Natural killer cell (primary cell): ENCODE data around the gene CHTOP. TPM values are rescaled to one million over a fixed set of nuclear protein-coding genes. Genes with fewer than 3 reads are reported as not detected.

Experiments used
- ATAC-seq, 3 donors: fragments of 150-1000 bp in 2 of 3; fragments of 200-7000 bp in 1 of 3; cut with Tn5 transposase; 1 replicate in 1 of 3; 2 replicates in 2 of 3; pipeline ENCODE4 v1.10.0; 2021; ENCODE audit warnings: mild to moderate bottlenecking in 2 of 3, moderate library complexity in 2 of 3
- DNase-seq, 2 donors: peaks; one replicate each; pipeline versions ENCODE4 v3.0.0 to v3.0.0-alpha.2; 2013 to 2021; ENCODE audit warnings: mixed read lengths in 1 of 2
- H3K27ac ChIP-seq: one replicate; pipeline ENCODE4 v1.5.1; 2013; ENCODE audit warnings: mild to moderate bottlenecking, low read length
- H3K27me3 ChIP-seq: one replicate; pipeline ENCODE4 v1.6.1; 2013; ENCODE audit warnings: low read length; ENCODE audit not compliant: control insufficient read depth, insufficient read depth
- H3K36me3 ChIP-seq: one replicate; pipeline ENCODE4 v1.6.1; 2013; ENCODE audit warnings: low read length; ENCODE audit not compliant: control insufficient read depth, insufficient read depth
- H3K4me1 ChIP-seq: one replicate; pipeline ENCODE4 v1.6.1; 2013; ENCODE audit warnings: low read length; ENCODE audit not compliant: control insufficient read depth, insufficient read depth
- H3K4me3 ChIP-seq: one replicate; pipeline ENCODE4 v1.5.1; 2013; ENCODE audit warnings: low read length
- H3K9me3 ChIP-seq: one replicate; pipeline ENCODE4 v1.6.1; 2013; ENCODE audit warnings: low read length; ENCODE audit not compliant: control insufficient read depth, insufficient read depth
- H3K27ac Mint-ChIP-seq, 2 donors: one replicate each; pipeline ENCODE4 v1.8.0; 2022; ENCODE audit warnings: mild to moderate bottlenecking in 2 of 2, mixed read lengths in 2 of 2, moderate library complexity in 1 of 2
- H3K27me3 Mint-ChIP-seq, 2 donors: one replicate each; pipeline ENCODE4 v1.8.0; 2022; ENCODE audit warnings: low read depth in 2 of 2, mixed read lengths in 2 of 2
- H3K36me3 Mint-ChIP-seq: one replicate; pipeline ENCODE4 v1.8.0; 2022; ENCODE audit warnings: mixed read lengths
- H3K4me1 Mint-ChIP-seq, 2 donors: one replicate each; pipeline ENCODE4 v1.8.0; 2022; ENCODE audit warnings: mixed read lengths in 2 of 2
- H3K4me3 Mint-ChIP-seq: one replicate; pipeline ENCODE4 v1.8.0; 2022; ENCODE audit warnings: mild to moderate bottlenecking, moderate library complexity, mixed read lengths
- H3K9me3 Mint-ChIP-seq, 2 donors: one replicate each; pipeline ENCODE4 v1.8.0; 2022; ENCODE audit warnings: mixed read lengths in 2 of 2
- CTCF ChIP-seq: fragments of 200-600 bp; IDR thresholded peaks from one replicate; pipeline ENCODE4 v1.8.0; 2022; ENCODE audit warnings: antibody characterized with exemption
- WGBS: methylation state at CpG from one replicate; pipeline ENCODE4 v1.1.7; 2013; ENCODE audit warnings: missing lambda C conversion rate; ENCODE audit not compliant: insufficient coverage; 5-methylcytosine and 5-hydroxymethylcytosine counted together
- intact Hi-C: fragments of 100-400 bp; cut with micrococcal nuclease; formaldehyde crosslinking; loops from one replicate; pipeline ENCODE4 v1.14.2; 2022
- total RNA-seq, 4 donors: library from RNA; stranded (reverse); fragments of 120-200 nt in 1 of 4; gene quantifications; one replicate each; pipeline versions ENCODE4 v1.2.3 to v1.2.4, GENCODE V29; 2013 to 2022

Gene CHTOP
- total RNA-seq, 3 donors from 2014 or later (not counting 1 experiment from before 2014, with no cell fraction given) = 94.7 to 110 (median 106) TPM

- WGBS = 78% methylated on average over 1 of the region's 1 CpG
- Mint-ChIP-seq H3K27ac (no peak overlapping the region), H3K36me3 (no peaks in the 10 kb centered on the region), H3K4me1 (peaks cover 26 to 33% of the 10 kb centered on the region in 2 donors), H3K4me3 (no peak overlapping the region), H3K27me3 (peaks cover 6 to 8% of the 10 kb centered on the region in 2 donors), H3K9me3 (no peaks in the 10 kb centered on the region)
- intact Hi-C loops = loop anchor here (5.0 kb wide), 1 partner anchor 362 kb away; the partner anchor contains the start of gene RPS27
- no peaks in the 10 kb centered on the region for H3K36me3 ChIP-seq
- H3K27me3 ChIP-seq = no peaks in the 10 kb centered on the region
- DNase-seq (no peak), ATAC-seq (no peak)
- no peak overlapping the region for H3K4me3 ChIP-seq
- no peak for TF ChIP-seq CTCF
- H3K4me1 ChIP-seq = peaks cover 31% of the 10 kb centered on the region
- H3K9me3 ChIP-seq = no peaks in the 10 kb centered on the region
- no peak overlapping the region for H3K27ac ChIP-seq
Observed at GRCh38 chr1:153629971-153630370, 3.9 kb upstream of the CHTOP start.

DNA sequence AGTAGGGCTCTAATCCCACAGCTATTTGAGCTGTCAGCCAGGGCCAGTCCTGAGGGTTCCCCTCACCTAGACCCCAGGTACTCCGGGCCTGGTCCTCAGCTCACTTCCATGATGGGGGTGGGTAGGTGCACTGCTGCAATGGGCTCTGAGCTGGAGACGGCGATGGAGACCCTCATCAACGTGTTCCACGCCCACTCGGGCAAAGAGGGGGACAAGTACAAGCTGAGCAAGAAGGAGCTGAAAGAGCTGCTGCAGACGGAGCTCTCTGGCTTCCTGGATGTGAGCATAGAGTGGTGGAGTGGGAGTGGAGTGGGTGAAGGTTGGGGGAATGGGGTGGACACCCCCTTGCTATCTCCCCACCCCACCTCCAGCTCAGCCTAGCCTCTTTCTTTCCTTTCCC, 3.5 kb upstream of the CHTOP start:
- intact Hi-C loops = loop anchor here (5.0 kb wide), 1 partner anchor 362 kb away; the partner anchor contains the start of gene RPS27
- Mint-ChIP-seq H3K27me3 (peaks cover 6 to 8% of the 10 kb centered on the region in 2 donors), H3K4me3 (no peak overlapping the region), H3K9me3 (no peaks in the 10 kb centered on the region), H3K4me1 (peaks cover 26 to 33% of the 10 kb centered on the region in 2 donors), H3K36me3 (no peaks in the 10 kb centered on the region), H3K27ac (no peak overlapping the region)
- no peak for ATAC-seq
- peaks cover 35% of the 10 kb centered on the region for H3K4me1 ChIP-seq
- no peak overlapping the region for H3K27ac ChIP-seq
- H3K4me3 ChIP-seq = no peak overlapping the region
- no peak for TF ChIP-seq CTCF
- no peaks in the 10 kb centered on the region for H3K36me3 ChIP-seq
- H3K27me3 ChIP-seq = no peaks in the 10 kb centered on the region
- 96% methylated on average over 6 of the region's 7 CpGs for WGBS
- H3K9me3 ChIP-seq = no peaks in the 10 kb centered on the region
- DNase-seq = no peak

DNA sequence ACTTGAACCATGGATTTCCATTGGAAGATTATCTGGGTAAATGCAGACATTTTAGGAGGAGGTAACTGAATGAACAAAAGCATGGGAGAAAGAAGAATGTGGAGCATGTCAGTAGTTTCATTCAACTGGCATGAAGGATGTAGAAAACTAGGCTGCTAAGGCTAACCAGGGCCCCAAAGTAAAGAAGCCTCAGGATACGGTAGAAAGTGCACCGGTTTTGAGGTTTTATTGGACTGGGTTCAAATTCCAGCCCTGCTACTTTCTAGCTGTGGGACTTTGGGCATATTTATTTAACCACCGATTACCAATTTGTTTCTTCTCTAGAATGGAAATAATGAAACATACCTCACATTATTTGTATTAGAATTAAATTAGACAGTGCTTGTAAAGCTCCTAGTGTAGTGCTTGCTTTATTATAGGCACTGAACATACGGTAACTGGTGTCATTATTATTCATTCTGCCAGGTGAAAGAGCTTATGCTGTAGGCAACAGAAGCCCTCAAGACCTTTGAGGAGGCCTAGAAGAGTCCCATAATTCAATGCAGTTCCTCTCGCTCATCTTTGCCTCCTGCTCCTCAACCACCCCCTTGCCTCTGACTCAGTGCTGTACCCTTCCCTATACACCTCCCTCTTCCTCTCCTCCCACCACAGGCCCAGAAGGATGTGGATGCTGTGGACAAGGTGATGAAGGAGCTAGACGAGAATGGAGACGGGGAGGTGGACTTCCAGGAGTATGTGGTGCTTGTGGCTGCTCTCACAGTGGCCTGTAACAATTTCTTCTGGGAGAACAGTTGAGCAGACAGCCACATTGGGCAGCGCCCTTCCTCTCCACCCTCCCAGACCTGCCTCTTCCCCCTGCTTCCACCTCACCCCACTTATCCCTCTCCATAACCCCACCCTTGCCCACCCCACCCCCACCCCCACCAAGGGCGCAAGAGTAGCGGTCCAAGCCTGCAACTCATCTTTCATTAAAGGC, 2.5 kb upstream of the CHTOP start:
- no peak overlapping the region for H3K4me3 ChIP-seq
- Mint-ChIP-seq H3K4me3 (no peak overlapping the region), H3K9me3 (no peaks in the 10 kb centered on the region), H3K27me3 (peaks cover 6% of the 10 kb centered on the region in 2 donors), H3K36me3 (no peaks in the 10 kb centered on the region), H3K4me1 (peaks cover 26 to 30% of the 10 kb centered on the region in 2 donors), H3K27ac (no peak overlapping the region)
- peaks cover 5% of the 10 kb centered on the region for H3K36me3 ChIP-seq
- H3K4me1 ChIP-seq = peaks cover 39% of the 10 kb centered on the region
- no peaks in the 10 kb centered on the region for H3K9me3 ChIP-seq
- no peaks in the 10 kb centered on the region for H3K27me3 ChIP-seq
- no peak for TF ChIP-seq CTCF
- no peak overlapping the region for H3K27ac ChIP-seq
- DNase-seq = no peak
- 87% methylated on average over 7 of the region's 10 CpGs for WGBS
- no peak for ATAC-seq
- intact Hi-C loops = loop anchor here (5.0 kb wide), 1 partner anchor 361 kb away; the partner anchor contains the start of gene RPS27
